Ovary (tissue), 3 donors: ENCODE results near the gene AMIGO1.

ENCODE experiments used
- EP300 ChIP-seq: sonication (generic); formaldehyde crosslinking; IDR thresholded peaks from one replicate; pipeline ENCODE4 v1.6.1; 2017; ENCODE audit warnings: antibody characterized with exemption
- TF ChIP-seq, protein P1 (sequence below), 3 donors: fragments of 450-650 bp in 2 of 3; fragments of 200-600 bp in 1 of 3; IDR thresholded peaks; one replicate each; pipeline versions ENCODE4 v1.5.1 to v1.8.0; 2016 to 2022; ENCODE audit warnings: antibody characterized with exemption in 3 of 3, mild to moderate bottlenecking in 1 of 3
- donor health status: DM: no; HTN: no; CAD: no.

DNA sequence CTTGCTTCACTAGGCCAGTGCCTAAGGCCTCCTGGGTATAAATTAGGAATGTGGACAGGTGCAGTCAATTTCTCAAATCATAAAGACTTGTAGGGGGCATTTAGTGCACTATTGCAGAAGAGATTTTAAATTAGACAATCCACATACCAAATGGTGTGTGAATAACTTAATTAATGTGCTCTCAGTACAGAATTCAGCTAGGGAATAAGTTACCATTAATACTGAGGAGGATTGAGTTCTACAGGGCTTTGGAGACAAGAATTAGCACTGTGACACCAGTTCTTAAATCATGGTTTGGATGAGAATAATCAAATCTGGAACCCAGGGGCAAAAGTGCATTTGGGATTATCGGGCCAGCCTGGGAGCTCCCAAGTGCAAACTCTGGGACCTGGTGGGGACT, 41.5 kb downstream of the AMIGO1 start:
- TF ChIP-seq, protein P1, sequence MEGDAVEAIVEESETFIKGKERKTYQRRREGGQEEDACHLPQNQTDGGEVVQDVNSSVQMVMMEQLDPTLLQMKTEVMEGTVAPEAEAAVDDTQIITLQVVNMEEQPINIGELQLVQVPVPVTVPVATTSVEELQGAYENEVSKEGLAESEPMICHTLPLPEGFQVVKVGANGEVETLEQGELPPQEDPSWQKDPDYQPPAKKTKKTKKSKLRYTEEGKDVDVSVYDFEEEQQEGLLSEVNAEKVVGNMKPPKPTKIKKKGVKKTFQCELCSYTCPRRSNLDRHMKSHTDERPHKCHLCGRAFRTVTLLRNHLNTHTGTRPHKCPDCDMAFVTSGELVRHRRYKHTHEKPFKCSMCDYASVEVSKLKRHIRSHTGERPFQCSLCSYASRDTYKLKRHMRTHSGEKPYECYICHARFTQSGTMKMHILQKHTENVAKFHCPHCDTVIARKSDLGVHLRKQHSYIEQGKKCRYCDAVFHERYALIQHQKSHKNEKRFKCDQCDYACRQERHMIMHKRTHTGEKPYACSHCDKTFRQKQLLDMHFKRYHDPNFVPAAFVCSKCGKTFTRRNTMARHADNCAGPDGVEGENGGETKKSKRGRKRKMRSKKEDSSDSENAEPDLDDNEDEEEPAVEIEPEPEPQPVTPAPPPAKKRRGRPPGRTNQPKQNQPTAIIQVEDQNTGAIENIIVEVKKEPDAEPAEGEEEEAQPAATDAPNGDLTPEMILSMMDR (IDR thresholded peaks at IDR 0.05) = no peak
- no peak for TF ChIP-seq EP300
